Skeletal muscle tissue (tissue), 4 donors: ENCODE results near the gene EIF3L. TPM values are rescaled to one million over a fixed set of nuclear protein-coding genes. Genes with fewer than 3 reads are reported as not detected.

Experiments used
- H3K27ac ChIP-seq: one replicate; pipeline ENCODE4 v1.7.0; 2013; ENCODE audit warnings: mild to moderate bottlenecking, low read depth, low read length, inconsistent platforms
- H3K27me3 ChIP-seq, 3 donors: one replicate each; pipeline ENCODE4 v1.7.0; 2013; ENCODE audit warnings: low read length in 3 of 3; ENCODE audit not compliant: control insufficient read depth in 3 of 3, insufficient read depth in 3 of 3
- H3K36me3 ChIP-seq, 3 donors: one replicate each; pipeline ENCODE4 v1.7.0; 2013; ENCODE audit warnings: low read length in 3 of 3; ENCODE audit not compliant: control insufficient read depth in 3 of 3, insufficient read depth in 3 of 3
- H3K4me1 ChIP-seq, 3 donors: one replicate each; pipeline ENCODE4 v1.7.0; 2013; ENCODE audit warnings: low read length in 3 of 3, mild to moderate bottlenecking in 3 of 3; ENCODE audit not compliant: control insufficient read depth in 3 of 3, insufficient read depth in 3 of 3
- H3K4me3 ChIP-seq, 3 donors: one replicate each; pipeline ENCODE4 v1.7.0; 2013; ENCODE audit warnings: low read length in 3 of 3
- H3K9ac ChIP-seq, 3 donors: one replicate each; pipeline ENCODE4 v1.7.0; 2013; ENCODE audit warnings: low read length in 3 of 3, mild to moderate bottlenecking in 3 of 3, moderate library complexity in 2 of 3, low read depth in 1 of 3
- H3K9me3 ChIP-seq, 3 donors: one replicate each; pipeline ENCODE4 v1.7.0; 2013; ENCODE audit warnings: low read length in 3 of 3; ENCODE audit not compliant: control insufficient read depth in 3 of 3
- total RNA-seq: library from RNA; depleted of rRNA; stranded (reverse); fragments of >200 nt; gene quantifications from one replicate; pipeline ENCODE4 v1.2.3, GENCODE V29; 2014
- donor health status: Osteomylitis.

EIF3L gene
- total RNA-seq, 1 donor from 2014 or later = 706 TPM

- no peak overlapping the region for H3K27ac ChIP-seq
- H3K4me3 ChIP-seq = no peak overlapping the region
- no peaks in the 10 kb centered on the region for H3K9me3 ChIP-seq
- H3K4me1 ChIP-seq = no peaks in the 10 kb centered on the region
- no peak overlapping the region for H3K9ac ChIP-seq
- peaks cover 25 to 42% (median 38%) of the 10 kb centered on the region in 3 donors for H3K36me3 ChIP-seq
- H3K27me3 ChIP-seq = no peaks in the 10 kb centered on the region
These were observed 76.1 kb downstream of the EIF3L start for GRCh38 chr22:37925330-37925729.

DNA sequence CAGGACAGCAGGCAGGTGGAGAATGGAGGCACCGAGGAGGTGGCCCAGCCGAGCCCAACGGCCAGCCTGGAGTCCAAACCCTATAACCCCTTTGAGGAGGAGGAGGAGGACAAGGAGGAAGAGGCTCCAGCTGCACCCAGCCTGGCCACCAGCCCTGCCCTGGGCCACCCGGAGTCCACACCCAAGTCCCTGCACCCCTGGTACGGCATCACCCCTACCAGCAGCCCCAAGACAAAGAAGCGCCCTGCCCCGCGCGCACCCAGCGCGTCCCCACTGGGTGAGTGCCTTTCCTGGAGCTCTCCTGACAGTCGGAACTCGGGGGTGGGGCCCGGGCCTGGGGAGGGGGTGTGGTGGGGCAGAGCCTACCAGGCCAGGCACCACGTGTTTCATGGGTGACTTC is 76.5 kb downstream of the EIF3L start:
- Histone ChIP-seq H3K36me3 (peaks cover 25 to 42% (median 40%) of the 10 kb centered on the region in 3 donors), H3K27ac (no peak overlapping the region), H3K27me3 (no peaks in the 10 kb centered on the region), H3K9me3 (no peaks in the 10 kb centered on the region), H3K4me3 (no peak overlapping the region), H3K4me1 (no peaks in the 10 kb centered on the region), H3K9ac (no peak overlapping the region)

GRCh38 chr22:37926358-37926757 is 77.1 kb downstream of the EIF3L start:
- no peak overlapping the region for H3K9ac ChIP-seq
- H3K4me3 ChIP-seq = no peak overlapping the region
- H3K27ac ChIP-seq = no peak overlapping the region
- H3K9me3 ChIP-seq = no peaks in the 10 kb centered on the region
- no peaks in the 10 kb centered on the region for H3K27me3 ChIP-seq
- H3K4me1 ChIP-seq = no peaks in the 10 kb centered on the region
- peaks cover 25 to 42% (median 40%) of the 10 kb centered on the region in 3 donors for H3K36me3 ChIP-seq

DNA sequence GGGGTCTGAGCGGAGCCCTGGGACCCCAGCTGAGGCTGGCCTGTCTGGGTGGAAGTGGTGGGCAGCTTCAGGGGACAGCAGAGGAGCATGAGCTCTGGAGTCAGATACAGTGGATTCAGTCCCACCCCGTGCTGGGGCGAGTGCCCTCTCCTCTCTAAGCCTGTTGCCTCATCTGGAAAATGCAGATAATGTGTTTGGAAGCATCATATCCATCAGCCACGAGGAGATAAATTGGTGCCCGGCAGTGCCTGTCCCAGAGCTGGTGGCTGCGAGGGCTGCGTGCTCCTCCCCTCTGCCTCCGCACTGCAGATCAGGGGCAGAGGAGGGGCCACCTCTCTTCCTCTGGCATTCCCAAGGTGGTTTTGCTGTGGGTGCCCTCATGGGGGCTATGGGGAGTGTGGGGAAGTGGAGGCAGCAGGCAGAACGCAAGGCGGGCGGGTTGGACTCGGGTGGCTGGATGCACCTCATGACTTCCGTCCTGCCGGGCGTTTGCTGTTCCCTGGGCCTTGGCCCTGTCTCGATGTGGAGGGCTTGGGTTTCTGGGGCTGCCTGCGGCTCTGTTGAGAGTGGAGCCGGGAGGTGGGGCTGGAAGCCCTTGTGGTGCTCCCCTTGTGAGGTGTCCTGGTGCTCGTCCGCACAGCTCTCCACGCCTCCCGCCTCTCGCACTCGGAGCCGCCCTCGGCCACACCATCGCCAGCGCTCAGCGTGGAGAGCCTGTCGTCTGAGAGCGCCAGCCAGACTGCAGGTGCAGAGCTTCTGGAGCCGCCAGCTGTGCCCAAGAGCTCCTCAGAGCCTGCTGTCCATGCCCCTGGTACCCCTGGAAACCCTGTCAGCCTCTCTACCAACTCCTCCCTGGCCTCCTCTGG is 77.8 kb downstream of the EIF3L start:
- no peak overlapping the region for H3K4me3 ChIP-seq
- no peaks in the 10 kb centered on the region for H3K9me3 ChIP-seq
- peaks cover 25 to 43% (median 42%) of the 10 kb centered on the region in 3 donors for H3K36me3 ChIP-seq
- no peak overlapping the region for H3K9ac ChIP-seq
- no peaks in the 10 kb centered on the region for H3K27me3 ChIP-seq
- H3K4me1 ChIP-seq = no peaks in the 10 kb centered on the region
- no peak overlapping the region for H3K27ac ChIP-seq

DNA sequence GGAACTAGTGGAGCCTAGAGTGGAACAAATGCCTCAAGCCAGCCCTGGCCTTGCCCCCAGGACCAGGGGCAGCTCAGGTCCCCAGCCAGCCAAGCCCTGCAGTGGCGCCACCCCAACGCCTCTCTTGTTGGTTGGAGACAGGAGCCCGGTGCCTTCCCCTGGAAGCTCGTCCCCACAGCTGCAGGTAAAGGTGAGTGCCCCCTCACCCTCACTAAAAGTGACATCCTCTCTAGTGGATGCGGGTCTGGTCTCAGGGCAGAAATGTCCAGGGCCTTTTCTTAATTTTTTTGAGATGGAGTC is 78.4 kb downstream of the EIF3L start:
- Histone ChIP-seq H3K4me1 (no peaks in the 10 kb centered on the region), H3K36me3 (peaks cover 25 to 48% (median 44%) of the 10 kb centered on the region in 3 donors), H3K4me3 (no peak overlapping the region), H3K9ac (no peak overlapping the region), H3K27me3 (no peaks in the 10 kb centered on the region), H3K9me3 (no peaks in the 10 kb centered on the region), H3K27ac (no peak overlapping the region)

- Histone ChIP-seq H3K27me3 (no peaks in the 10 kb centered on the region), H3K27ac (no peak overlapping the region), H3K4me1 (peaks cover 8 to 14% (median 12%) of the 10 kb centered on the region in 3 donors), H3K4me3 (no peak overlapping the region), H3K9me3 (no peaks in the 10 kb centered on the region), H3K9ac (no peak overlapping the region), H3K36me3 (peaks cover 22 to 47% (median 39%) of the 10 kb centered on the region in 3 donors)
These were observed 80.2 kb downstream of the EIF3L start for GRCh38 chr22:37929390-37929789.

- H3K9ac ChIP-seq = no peak overlapping the region
These were observed 81.2 kb downstream of the EIF3L start for GRCh38 chr22:37930270-37930951.

GRCh38 chr22:37930952-37931440 is 81.8 kb downstream of the EIF3L start:
- H3K9ac ChIP-seq = no peak overlapping the region
- peaks cover 15 to 38% (median 30%) of the 10 kb centered on the region in 3 donors for H3K36me3 ChIP-seq
- no peaks in the 10 kb centered on the region for H3K27me3 ChIP-seq
- peaks cover 8 to 14% (median 12%) of the 10 kb centered on the region in 3 donors for H3K4me1 ChIP-seq
- no peak overlapping the region for H3K4me3 ChIP-seq
- no peaks in the 10 kb centered on the region for H3K9me3 ChIP-seq
- H3K27ac ChIP-seq = no peak overlapping the region

More at GRCh38 chr22:37930270-37930951, 81.2 kb downstream of the EIF3L start:
- Histone ChIP-seq H3K36me3 (peaks cover 16 to 41% (median 34%) of the 10 kb centered on the region in 3 donors), H3K27ac (no peak overlapping the region), H3K27me3 (no peaks in the 10 kb centered on the region), H3K4me3 (no peak overlapping the region), H3K9me3 (no peaks in the 10 kb centered on the region), H3K4me1 (peaks cover 8 to 14% (median 12%) of the 10 kb centered on the region in 3 donors)

- H3K9me3 ChIP-seq = no peaks in the 10 kb centered on the region
- peaks cover 8 to 28% (median 21%) of the 10 kb centered on the region in 3 donors for H3K36me3 ChIP-seq
- H3K4me1 ChIP-seq = peaks cover 8 to 14% (median 12%) of the 10 kb centered on the region in 3 donors
- H3K4me3 ChIP-seq = no peak overlapping the region
- H3K27ac ChIP-seq = no peak overlapping the region
- H3K27me3 ChIP-seq = no peaks in the 10 kb centered on the region
- H3K9ac ChIP-seq = no peak overlapping the region
These were observed 82.7 kb downstream of the EIF3L start for GRCh38 chr22:37931893-37932389.

DNA sequence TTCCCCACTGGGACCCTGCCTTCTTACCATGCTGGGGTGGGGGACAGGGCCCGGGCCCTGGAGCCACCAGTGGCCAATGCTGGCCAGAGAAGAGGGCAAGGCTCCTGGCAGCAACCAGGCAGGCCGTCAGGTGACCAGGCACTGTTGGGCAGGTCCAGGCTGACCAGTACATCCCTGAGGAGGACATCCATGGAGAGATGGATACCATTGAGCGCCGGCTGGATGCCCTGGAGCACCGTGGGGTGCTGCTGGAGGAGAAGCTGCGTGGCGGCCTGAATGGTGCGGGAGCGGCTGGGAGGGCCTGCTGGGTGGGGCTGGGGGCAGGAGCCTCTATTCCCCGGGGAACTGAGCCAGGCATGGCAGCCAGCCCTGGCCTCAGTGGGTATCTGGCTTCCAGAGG is 83.2 kb downstream of the EIF3L start:
- peaks cover 8 to 14% (median 12%) of the 10 kb centered on the region in 3 donors for H3K4me1 ChIP-seq
- H3K9ac ChIP-seq = no peak overlapping the region
- H3K27me3 ChIP-seq = no peaks in the 10 kb centered on the region
- H3K9me3 ChIP-seq = no peaks in the 10 kb centered on the region
- no peak overlapping the region for H3K27ac ChIP-seq
- peaks cover 9 to 24% (median 17%) of the 10 kb centered on the region in 3 donors for H3K36me3 ChIP-seq
- no peak overlapping the region for H3K4me3 ChIP-seq
